HCT116 (cell line): Measurements from ENCODE around the gene CTSZ. TPM values are rescaled to one million over a fixed set of nuclear protein-coding genes. Genes with fewer than 3 reads are reported as not detected.

Experiments used
- ATAC-seq: fragments of 200-7000 bp; cut with Tn5 transposase; 2 replicates; pipeline ENCODE4 v1.9.1; 2020; ENCODE audit warnings: mild to moderate bottlenecking, moderate library complexity
- BruUV-seq: library from RNA; stranded (reverse); fragments of 400-500 nt; replicated peaks from 2 replicates; lab custom pipeline; 2021; lab: Mats Ljungman, UMichigan
- CTCF ChIA-PET: fragments of 300-600 bp; sonication (Branson Sonifier 250); formaldehyde crosslinking; loops from one replicate; lab custom pipeline; 2021; ENCODE audit warnings: antibody characterized with exemption; lab: Charles Lee
- POLR2A ChIA-PET: fragments of 300-600, 350-600 bp; sonication (Branson Sonifier 250); formaldehyde crosslinking; loops from one replicate; lab custom pipeline; 2021; ENCODE audit warnings: antibody characterized with exemption; lab: Charles Lee
- RAD21 ChIA-PET, 2 experiments: fragments of 300-600 bp; sonication (Branson Sonifier 250); formaldehyde crosslinking; loops; one replicate each; lab custom pipeline; 2023; ENCODE audit warnings: low total read pairs in 2 of 2; ENCODE audit not compliant: uncharacterized antibody in 2 of 2, unreplicated experiment in 2 of 2, low non-redundant PET in 1 of 2; lab: Charles Lee
- DNase-seq: peaks from one replicate; pipeline ENCODE4 v3.0.0-alpha.2; 2010; ENCODE audit warnings: low read depth, low spot score
- H2AFZ ChIP-seq: fragments of 200-600 bp; shearing (Covaris generic), sonication (generic); 2 replicates; pipeline ENCODE4 v1.6.1; 2017; ENCODE audit warnings: low read depth, mixed run types, mixed read lengths, antibody characterized with exemption, low read length; ENCODE audit not compliant: poor library complexity, severe bottlenecking
- H3K27ac ChIP-seq: 2 replicates; pipeline ENCODE4 v1.5.1; 2012; ENCODE audit warnings: low read depth, low read length
- H3K27me3 ChIP-seq: fragments of 200-600 bp; sonication (generic); 2 replicates; pipeline ENCODE4 v1.6.1; 2016; ENCODE audit warnings: mixed run types, low read length, mixed read lengths; ENCODE audit not compliant: insufficient read depth
- H3K36me3 ChIP-seq, 2 experiments: fragments of 200-500 bp in 1 of 2; fragments of 200-600 bp in 1 of 2; sonication (Bioruptor generic) in 1 of 2; sonication (generic) in 1 of 2; 2 replicates each; pipeline versions ENCODE4 v1.5.1 to v1.6.1; 2014 to 2016; ENCODE audit warnings: low read length in 2 of 2, inconsistent platforms in 1 of 2, mixed read lengths in 1 of 2, mixed run types in 1 of 2; ENCODE audit not compliant: insufficient read depth in 2 of 2, control insufficient read depth in 1 of 2
- H3K4me1 ChIP-seq, 2 experiments: fragments of 200-600 bp in 1 of 2; sonication (generic) in 1 of 2; 2 replicates each; pipeline versions ENCODE4 v1.5.1 to v1.6.1; 2012 to 2017; ENCODE audit warnings: low read length in 2 of 2, inconsistent platforms in 1 of 2, mild to moderate bottlenecking in 1 of 2, mixed read lengths in 1 of 2, mixed run types in 1 of 2, moderate library complexity in 1 of 2; ENCODE audit not compliant: insufficient read depth in 2 of 2, control insufficient read depth in 1 of 2
- H3K4me2 ChIP-seq: fragments of 200-600 bp; sonication (generic); 2 replicates; pipeline ENCODE4 v1.6.1; 2017; ENCODE audit warnings: mixed run types, low read length, mixed read lengths
- H3K4me3 ChIP-seq, 2 experiments: fragments of 200-600 bp in 1 of 2; sonication (generic) in 1 of 2; replicated peaks in 1 of 2; 2 replicates each; pipeline ENCODE4 v1.5.1; 2011 to 2016; ENCODE audit warnings: low read length in 2 of 2, control low read depth in 1 of 2, low read depth in 1 of 2, mild to moderate bottlenecking in 1 of 2, mixed read lengths in 1 of 2, mixed run types in 1 of 2
- H3K79me2 ChIP-seq: fragments of 200-600 bp; sonication (generic); 2 replicates; pipeline ENCODE4 v1.6.1; 2017; ENCODE audit warnings: mild to moderate bottlenecking, mixed run types, low read length, moderate library complexity, mixed read lengths; ENCODE audit not compliant: insufficient read depth
- H3K9ac ChIP-seq: fragments of 200-600 bp; sonication (generic); 2 replicates; pipeline ENCODE4 v1.6.1; 2016; ENCODE audit warnings: low read length, mixed read lengths
- H3K9me2 ChIP-seq: fragments of 200-600 bp; sonication (generic), shearing (Covaris generic); 2 replicates; pipeline ENCODE4 v1.6.1; 2017; ENCODE audit warnings: mixed run types, mild to moderate bottlenecking, moderate library complexity; ENCODE audit not compliant: insufficient read depth
- H3K9me3 ChIP-seq, 2 experiments: fragments of 200-500 bp in 1 of 2; fragments of 200-600 bp in 1 of 2; sonication (Bioruptor generic) in 1 of 2; sonication (generic) in 1 of 2; 2 replicates each; pipeline ENCODE4 v1.6.1; 2014 to 2017; ENCODE audit warnings: low read length in 2 of 2, mixed read lengths in 2 of 2, inconsistent platforms in 1 of 2, low read depth in 1 of 2, mild to moderate bottlenecking in 1 of 2, mixed run types in 1 of 2, moderate library complexity in 1 of 2; ENCODE audit not compliant: control insufficient read depth in 1 of 2, insufficient read depth in 1 of 2
- H4K20me1 ChIP-seq: fragments of 200-600 bp; sonication (generic), shearing (Covaris generic); 2 replicates; pipeline ENCODE4 v1.6.1; 2017; ENCODE audit warnings: mixed run types, mild to moderate bottlenecking, moderate library complexity; ENCODE audit not compliant: insufficient read depth
- ATF3 ChIP-seq: IDR thresholded peaks from 2 replicates; pipeline ENCODE4 v1.6.1; 2012
- CEBPB ChIP-seq: IDR thresholded peaks from 2 replicates; pipeline ENCODE4 v1.6.1; 2012; ENCODE audit warnings: low read depth
- CTCF ChIP-seq, 3 experiments: fragments of 200-600 bp in 1 of 3; sonication (generic) in 1 of 3; IDR thresholded peaks in 2 of 3; conservative IDR thresholded peaks in 1 of 3; 2 replicates each; pipeline ENCODE4 v1.5.1; 2012 to 2017; ENCODE audit warnings: low read depth in 2 of 3, low read length in 2 of 3, antibody characterized with exemption in 1 of 3, borderline replicate concordance in 1 of 3, control low read depth in 1 of 3, mild to moderate bottlenecking in 1 of 3, mixed read lengths in 1 of 3, mixed run types in 1 of 3, moderate library complexity in 1 of 3; ENCODE audit not compliant: insufficient read depth in 1 of 3
- EGR1 ChIP-seq: IDR thresholded peaks from 2 replicates; pipeline ENCODE4 v1.6.1; 2012; ENCODE audit warnings: low read depth
- EZH2 ChIP-seq: fragments of 200-600 bp; sonication (generic); IDR thresholded peaks from 2 replicates; pipeline ENCODE4 v1.6.1; 2017; ENCODE audit warnings: antibody characterized with exemption, mixed run types
- EZH2phosphoT487 ChIP-seq: fragments of 200-600 bp; IDR thresholded peaks from 2 replicates; pipeline ENCODE4 v1.6.1; 2018; ENCODE audit warnings: antibody characterized with exemption, borderline replicate concordance
- FOSL1 ChIP-seq: IDR thresholded peaks from 2 replicates; pipeline ENCODE4 v1.6.1; 2012; ENCODE audit warnings: low read depth
- JUND ChIP-seq: IDR thresholded peaks from 2 replicates; pipeline ENCODE4 v1.6.1; 2012
- MAX ChIP-seq: IDR thresholded peaks from 2 replicates; pipeline ENCODE4 v1.6.1; 2012
- POLR2A ChIP-seq: IDR thresholded peaks from 2 replicates; pipeline ENCODE4 v1.7.0; 2011; ENCODE audit warnings: borderline replicate concordance; ENCODE audit not compliant: insufficient read depth, insufficient read length; ENCODE audit errors: extremely low read depth
- RAD21 ChIP-seq: IDR thresholded peaks from 2 replicates; pipeline ENCODE4 v1.6.1; 2012; ENCODE audit warnings: low read depth, mild to moderate bottlenecking
- SIN3A ChIP-seq: IDR thresholded peaks from 2 replicates; pipeline ENCODE4 v1.6.1; 2012; ENCODE audit warnings: low read depth
- SP1 ChIP-seq: IDR thresholded peaks from 2 replicates; pipeline ENCODE4 v1.6.1; 2012; ENCODE audit warnings: low read depth
- SRF ChIP-seq: IDR thresholded peaks from 2 replicates; pipeline ENCODE4 v1.6.1; 2012; ENCODE audit warnings: low read depth
- TCF7L2 ChIP-seq: IDR thresholded peaks from 2 replicates; pipeline ENCODE4 v1.7.0; 2011; ENCODE audit warnings: borderline replicate concordance, inconsistent platforms; ENCODE audit not compliant: insufficient read depth, insufficient read length; ENCODE audit errors: extremely low read depth
- YY1 ChIP-seq: IDR thresholded peaks from 2 replicates; pipeline ENCODE4 v1.6.1; 2011; ENCODE audit warnings: low read length, low read depth, moderate library complexity, mild to moderate bottlenecking; ENCODE audit not compliant: insufficient replicate concordance; ENCODE audit errors: extremely low read depth
- ZBTB33 ChIP-seq: IDR thresholded peaks from 2 replicates; pipeline ENCODE4 v1.6.1; 2011; ENCODE audit warnings: mild to moderate bottlenecking, low read length, moderate library complexity; ENCODE audit not compliant: insufficient replicate concordance; ENCODE audit errors: extremely low read depth
- ZFX ChIP-seq: fragments of 450-650 bp; IDR thresholded peaks from 2 replicates; pipeline ENCODE4 v1.6.1; 2017
- ZNF274 ChIP-seq: fragments of 200-500 bp; sonication (Bioruptor generic); IDR thresholded peaks from 2 replicates; pipeline ENCODE4 v1.6.1; 2014; ENCODE audit warnings: mild to moderate bottlenecking, low read depth, low read length, inconsistent platforms
- intact Hi-C: fragments of 100-400 bp; cut with micrococcal nuclease; formaldehyde crosslinking; loops from 2 replicates; pipeline ENCODE4 v1.10.0; 2022
- total RNA-seq: library from RNA; stranded (reverse); gene quantifications from one replicate; pipeline ENCODE4 v1.2.1, GENCODE V29; 2021; ENCODE audit not compliant: unreplicated experiment
- TF ChIP-seq, protein P1 (sequence below): IDR thresholded peaks from 2 replicates; pipeline ENCODE4 v1.6.1; 2012; ENCODE audit warnings: low read depth

CTSZ gene
- total RNA-seq, 1 experiment from 2014 or later: 100 TPM

DNA sequence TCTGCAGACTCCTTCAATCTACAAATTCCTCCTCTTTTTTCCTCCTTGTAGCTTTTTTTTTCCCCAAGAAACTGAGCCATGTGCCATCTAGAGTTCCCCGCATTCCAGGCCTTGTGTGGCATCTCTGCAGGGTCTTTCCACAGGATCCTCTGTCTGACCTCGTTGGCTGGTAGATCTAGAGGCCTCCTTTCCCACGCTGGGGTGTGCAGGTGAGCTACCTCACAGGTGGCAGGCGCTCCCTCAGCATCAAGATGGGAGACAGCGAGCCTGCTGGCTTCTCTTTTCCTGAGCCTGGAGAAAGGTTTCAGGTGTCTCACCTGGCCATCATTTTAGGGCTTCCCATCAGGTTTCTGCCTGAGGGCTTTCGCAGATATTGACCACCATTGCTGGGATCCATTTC, 35.6 kb downstream of the CTSZ start:
- H3K27me3 ChIP-seq: no peaks in the 10 kb centered on the region
- ChIA-PET RAD21 (no interaction called here), POLR2A (interaction anchor here (1.0 kb wide), 1 partner anchor 11 kb away, joined by 4 read pairs; no protein-coding TSS in a partner anchor), CTCF (no interaction called here)
- H3K36me3 ChIP-seq: no peaks in the 10 kb centered on the region
- no peak overlapping the region for H3K27ac ChIP-seq
- H3K4me1 ChIP-seq: no peaks in the 10 kb centered on the region
- H2AFZ ChIP-seq: no peak overlapping the region
- BruUV-seq: no TSS peak
- no peaks in the 10 kb centered on the region for H4K20me1 ChIP-seq
- ATAC-seq (no peak), DNase-seq (no peak)
- H3K9me3 ChIP-seq: peaks cover 0 to 10% of the 10 kb centered on the region in 2 experiments; a peak in 1 of 4 replicates
- intact Hi-C loops: no loop called here
- H3K9ac ChIP-seq: no peak overlapping the region
- no peaks in the 10 kb centered on the region for H3K79me2 ChIP-seq
- no peak for TF ChIP-seq ZNF274
- no peak for TF ChIP-seq SP1
- TF ChIP-seq EGR1: no peak
- TF ChIP-seq MAX: no peak
- TF ChIP-seq RAD21: no peak
- TF ChIP-seq JUND: no peak
- TF ChIP-seq ZFX: no peak
- TF ChIP-seq CTCF (IDR thresholded peaks at IDR 0.05 in 2 of 3, conservative IDR thresholded peaks at IDR 0.05 in 1 of 3; ENCODE audit: borderline replicate concordance in 1 of 3, insufficient read depth in 1 of 3, low read depth in 2 of 3, low read length in 2 of 3): no peak
- TF ChIP-seq FOSL1: no peak
- TF ChIP-seq TCF7L2: no peak
- no peak for TF ChIP-seq YY1
- no peak for TF ChIP-seq CEBPB
- TF ChIP-seq SRF: no peak
- TF ChIP-seq ZBTB33: no peak
- TF ChIP-seq SIN3A: no peak
- TF ChIP-seq POLR2A: no peak
- TF ChIP-seq EZH2: no peak
- no peak for TF ChIP-seq ATF3
- no peak for TF ChIP-seq EZH2phosphoT487
- TF ChIP-seq, protein P1, sequence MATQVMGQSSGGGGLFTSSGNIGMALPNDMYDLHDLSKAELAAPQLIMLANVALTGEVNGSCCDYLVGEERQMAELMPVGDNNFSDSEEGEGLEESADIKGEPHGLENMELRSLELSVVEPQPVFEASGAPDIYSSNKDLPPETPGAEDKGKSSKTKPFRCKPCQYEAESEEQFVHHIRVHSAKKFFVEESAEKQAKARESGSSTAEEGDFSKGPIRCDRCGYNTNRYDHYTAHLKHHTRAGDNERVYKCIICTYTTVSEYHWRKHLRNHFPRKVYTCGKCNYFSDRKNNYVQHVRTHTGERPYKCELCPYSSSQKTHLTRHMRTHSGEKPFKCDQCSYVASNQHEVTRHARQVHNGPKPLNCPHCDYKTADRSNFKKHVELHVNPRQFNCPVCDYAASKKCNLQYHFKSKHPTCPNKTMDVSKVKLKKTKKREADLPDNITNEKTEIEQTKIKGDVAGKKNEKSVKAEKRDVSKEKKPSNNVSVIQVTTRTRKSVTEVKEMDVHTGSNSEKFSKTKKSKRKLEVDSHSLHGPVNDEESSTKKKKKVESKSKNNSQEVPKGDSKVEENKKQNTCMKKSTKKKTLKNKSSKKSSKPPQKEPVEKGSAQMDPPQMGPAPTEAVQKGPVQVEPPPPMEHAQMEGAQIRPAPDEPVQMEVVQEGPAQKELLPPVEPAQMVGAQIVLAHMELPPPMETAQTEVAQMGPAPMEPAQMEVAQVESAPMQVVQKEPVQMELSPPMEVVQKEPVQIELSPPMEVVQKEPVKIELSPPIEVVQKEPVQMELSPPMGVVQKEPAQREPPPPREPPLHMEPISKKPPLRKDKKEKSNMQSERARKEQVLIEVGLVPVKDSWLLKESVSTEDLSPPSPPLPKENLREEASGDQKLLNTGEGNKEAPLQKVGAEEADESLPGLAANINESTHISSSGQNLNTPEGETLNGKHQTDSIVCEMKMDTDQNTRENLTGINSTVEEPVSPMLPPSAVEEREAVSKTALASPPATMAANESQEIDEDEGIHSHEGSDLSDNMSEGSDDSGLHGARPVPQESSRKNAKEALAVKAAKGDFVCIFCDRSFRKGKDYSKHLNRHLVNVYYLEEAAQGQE: no peak
- no peaks in the 10 kb centered on the region for H3K9me2 ChIP-seq
- H3K4me2 ChIP-seq: no peak overlapping the region
- no peak overlapping the region for H3K4me3 ChIP-seq
